GM12878 (cell line): ENCODE measurements around the gene STARD3. TPM values are rescaled to one million over a fixed set of nuclear protein-coding genes. Genes with fewer than 3 reads are reported as not detected.

Source experiments
- ATAC-seq: fragments of 200-7000 bp; cut with Tn5 transposase; 3 replicates; pipeline ENCODE4 v1.9.1; 2020; ENCODE audit warnings: mild to moderate bottlenecking, moderate library complexity
- BruUV-seq: library from RNA; stranded (reverse); fragments of 400-500 nt; replicated peaks from 2 replicates; lab custom pipeline; 2021; lab: Mats Ljungman, UMichigan
- CTCF ChIA-PET: fragments of 300-600 bp; sonication (Branson Sonifier 250); formaldehyde crosslinking; extraction: SDS; loops from one replicate; lab custom pipeline; 2021; ENCODE audit warnings: inconsistent platforms; lab: Yijun Ruan, JAX
- POLR2A ChIA-PET: fragments of 350-600 bp; formaldehyde crosslinking; extraction: SDS; loops from one replicate; lab custom pipeline; 2021; ENCODE audit warnings: inconsistent platforms; lab: Charles Lee
- RAD21 ChIA-PET: fragments of 300-600 bp; sonication (Branson Sonifier 250); formaldehyde crosslinking; loops from one replicate; lab custom pipeline; 2023; ENCODE audit warnings: antibody characterized with exemption; ENCODE audit not compliant: unreplicated experiment; lab: Charles Lee
- SMC1A ChIA-PET: fragments of 300-600 bp; sonication (Branson Sonifier 250); formaldehyde crosslinking; loops from one replicate; lab custom pipeline; 2023; ENCODE audit not compliant: unreplicated experiment, uncharacterized antibody; lab: Charles Lee
- DNase-seq: peaks from one replicate; pipeline ENCODE4 v3.0.0-alpha.2; 2011; ENCODE audit warnings: low read depth, low spot score
- FAIRE-seq: peaks from 3 replicates; lab custom pipeline; 2011; peaks lifted over from hg19 to GRCh38; lab: Jason Lieb, UNC
- H2AFZ ChIP-seq: 2 replicates; pipeline ENCODE4 v1.6.0; 2011; ENCODE audit warnings: low read depth, low read length, control low read depth; ENCODE audit not compliant: control insufficient read depth
- H3K27ac ChIP-seq: 2 replicates; pipeline ENCODE4 v1.5.1; 2011; ENCODE audit warnings: control low read depth; ENCODE audit not compliant: control insufficient read depth, insufficient read depth
- H3K27me3 ChIP-seq, 2 experiments: replicated peaks in 1 of 2; 2 replicates each; pipeline versions ENCODE4 v1.6.0 to v1.6.1; 2011; ENCODE audit warnings: low read length in 1 of 2; ENCODE audit not compliant: control insufficient read depth in 2 of 2, insufficient read depth in 2 of 2
- H3K36me3 ChIP-seq, 2 experiments: 2 replicates each; pipeline ENCODE4 v1.5.1; 2011; ENCODE audit warnings: low read length in 1 of 2; ENCODE audit not compliant: control insufficient read depth in 2 of 2, insufficient read depth in 2 of 2
- H3K4me1 ChIP-seq: 2 replicates; pipeline ENCODE4 v1.6.1; 2011; ENCODE audit warnings: mild to moderate bottlenecking, low read length, moderate library complexity, mixed read lengths; ENCODE audit not compliant: control insufficient read depth, insufficient read depth
- H3K4me2 ChIP-seq: 2 replicates; pipeline ENCODE4 v1.6.0; 2011; ENCODE audit warnings: control low read depth; ENCODE audit not compliant: control insufficient read depth, insufficient read depth
- H3K4me3 ChIP-seq: fragments of 200-600 bp; sonication (generic); 2 replicates; pipeline ENCODE4 v1.5.1; 2016
- H3K79me2 ChIP-seq: 2 replicates; pipeline ENCODE4 v1.6.0; 2011; ENCODE audit warnings: low read length; ENCODE audit not compliant: control insufficient read depth, insufficient read depth
- H3K9ac ChIP-seq: 2 replicates; pipeline ENCODE4 v1.8.0; 2011; ENCODE audit warnings: low read length, control low read depth, mixed read lengths; ENCODE audit not compliant: control insufficient read depth, insufficient read depth
- H3K9me3 ChIP-seq: replicated peaks from 3 replicates; pipeline ENCODE4 v1.5.1; 2011; ENCODE audit warnings: mild to moderate bottlenecking, low read length; ENCODE audit not compliant: control insufficient read depth, insufficient read depth
- H4K20me1 ChIP-seq: 2 replicates; pipeline ENCODE4 v1.6.0; 2011; ENCODE audit not compliant: control insufficient read depth, insufficient read depth
- CEBPZ ChIP-seq: fragments of 150-350 bp; IDR thresholded peaks from 2 replicates; pipeline ENCODE4 v1.6.1; 2016; ENCODE audit warnings: low read depth, low read length
- ETV6 ChIP-seq, 2 experiments: fragments of 450-650 bp in 1 of 2; IDR thresholded peaks in 1 of 2; conservative IDR thresholded peaks in 1 of 2; 2 replicates each; pipeline ENCODE4 v1.6.1; 2014; ENCODE audit warnings: antibody characterized with exemption in 1 of 2, borderline replicate concordance in 1 of 2, low read depth in 1 of 2, mild to moderate bottlenecking in 1 of 2, moderate library complexity in 1 of 2
- GABPA ChIP-seq: IDR thresholded peaks from 2 replicates; pipeline ENCODE4 v1.6.1; 2014; ENCODE audit warnings: antibody characterized with exemption, low read depth, mild to moderate bottlenecking, inconsistent platforms
- IKZF2 ChIP-seq, 2 experiments: fragments of 450-650 bp; IDR thresholded peaks; 2 replicates each; pipeline ENCODE4 v1.6.1; 2017; ENCODE audit warnings: mild to moderate bottlenecking in 2 of 2, moderate library complexity in 2 of 2
- JUNB ChIP-seq: IDR thresholded peaks from 2 replicates; pipeline ENCODE4 v1.6.1; 2016; ENCODE audit warnings: antibody characterized with exemption, mild to moderate bottlenecking
- LARP7 ChIP-seq: fragments of 450-650 bp; IDR thresholded peaks from 2 replicates; pipeline ENCODE4 v1.6.1; 2017; ENCODE audit warnings: mild to moderate bottlenecking
- MXI1 ChIP-seq: fragments of 150-350 bp; IDR thresholded peaks from 2 replicates; pipeline ENCODE4 v1.6.1; 2011; ENCODE audit warnings: low read depth, mild to moderate bottlenecking, inconsistent platforms, low read length, improper control_type of control experiment
- POLR2A ChIP-seq: IDR thresholded peaks from 2 replicates; pipeline ENCODE4 v1.6.1; 2011; ENCODE audit warnings: low read depth, mild to moderate bottlenecking, low read length
- POLR2AphosphoS5 ChIP-seq: IDR thresholded peaks from 2 replicates; pipeline ENCODE4 v1.6.1; 2011; ENCODE audit warnings: mild to moderate bottlenecking, low read length, inconsistent platforms
- RFX5 ChIP-seq: IDR thresholded peaks from 2 replicates; pipeline ENCODE4 v1.6.1; 2011; ENCODE audit warnings: low read depth, low read length, improper control_type of control experiment
- SP1 ChIP-seq: IDR thresholded peaks from one replicate; pipeline ENCODE4 v1.6.1; 2011; ENCODE audit warnings: low read depth, low read length
- ZNF217 ChIP-seq: fragments of 450-650 bp; IDR thresholded peaks from 2 replicates; pipeline ENCODE4 v1.6.1; 2017; ENCODE audit warnings: antibody characterized with exemption, mild to moderate bottlenecking
- ZSCAN29 ChIP-seq: fragments of 450-650 bp; IDR thresholded peaks from 2 replicates; pipeline ENCODE4 v1.6.1; 2017; ENCODE audit warnings: mild to moderate bottlenecking, moderate library complexity
- WGBS: methylation state at CpG from one replicate; pipeline ENCODE4 v1.1.6; 2016; ENCODE audit warnings: low lambda C conversion rate; ENCODE audit not compliant: insufficient replicate concordance, insufficient coverage; ENCODE audit errors: missing lambda C conversion rate; 5-methylcytosine and 5-hydroxymethylcytosine counted together
- in situ Hi-C: fragments of 300-500 bp; cut with MboI; formaldehyde crosslinking; loops from 9 replicates; pipeline ENCODE4 v1.14.3; 2018; ENCODE audit warnings: mixed read lengths
- intact Hi-C: fragments of 100-400 bp; cut with micrococcal nuclease; formaldehyde crosslinking; loops from one replicate; pipeline ENCODE4 v1.14.2; 2022; ENCODE audit not compliant: unreplicated experiment
- polyA plus RNA-seq, 11 experiments: library from polyadenylated mRNA; depleted of rRNA in 4 of 11; unstranded in 6 of 11; stranded (reverse) in 5 of 11; fragments of >200 nt; fragmentation: Nextera tagmentation in 4 of 11; fragmentation: Illumina TruSeq in 1 of 11; extraction: Ambion mirVana in 4 of 11; extraction: Trizol in 1 of 11; gene quantifications; 1 replicate in 1 of 11; 2 replicates in 10 of 11; pipeline versions ENCODE4 v1.2.1 to v1.2.3, GENCODE V29; 2011 to 2016; ENCODE audit warnings: inconsistent platforms in 2 of 11, missing spikeins in 2 of 11, low read depth in 1 of 11
- total RNA-seq, 4 experiments: library from RNA; depleted of rRNA in 3 of 4; stranded (reverse); fragments of >200 nt in 3 of 4; fragmentation: Illumina TruSeq in 1 of 4; extraction: Trizol in 1 of 4; gene quantifications; 2 replicates each; pipeline versions ENCODE4 v1.2.1 to v1.2.3, GENCODE V29; 2013 to 2021

The STARD3 gene
- total and polyA plus RNA-seq, 10 of the 15 experiments (the other 5 are each of a cell fraction or from before 2014, with no cell fraction given), result 0.08 to 62.7 (median 27.5) TPM

DNA sequence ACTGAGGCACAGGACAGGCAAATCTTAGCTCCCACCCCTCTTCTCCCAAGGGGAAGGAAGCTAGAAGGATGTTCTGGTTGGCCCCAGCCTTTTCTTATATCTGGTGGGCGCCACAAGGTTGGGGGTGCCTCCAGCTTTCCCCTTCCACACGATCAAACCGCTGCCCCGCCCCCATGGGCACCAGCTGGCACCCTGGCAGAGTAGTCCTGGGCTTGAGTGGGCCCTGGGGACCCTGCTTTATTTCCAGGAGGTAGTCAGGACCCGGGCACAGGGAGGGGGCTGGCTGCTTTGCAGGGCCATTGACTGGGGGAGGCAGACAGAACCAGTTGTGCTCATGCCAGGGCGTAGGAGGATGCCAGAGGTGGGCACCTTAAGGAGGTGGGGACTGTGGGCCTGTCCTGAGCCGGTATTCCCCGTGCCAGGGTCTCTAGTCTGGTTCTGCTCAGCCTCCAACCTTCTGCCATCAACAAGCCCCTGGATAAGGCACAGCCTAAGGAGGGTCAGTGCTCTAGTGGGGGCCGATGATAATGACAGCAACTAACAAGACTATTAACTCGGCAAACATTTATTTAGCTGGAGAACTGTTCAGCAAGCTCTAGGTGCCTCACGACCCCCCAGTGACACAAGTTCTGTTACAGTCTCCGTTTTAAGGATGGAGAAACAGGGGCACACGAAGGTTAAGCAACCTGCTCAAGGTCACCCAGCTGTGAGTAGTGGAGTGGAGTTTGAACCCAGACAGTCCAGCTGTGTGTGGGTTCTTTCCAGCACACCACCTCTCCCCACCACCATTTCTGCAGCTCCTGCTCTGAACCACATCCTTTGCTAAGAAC, 17.8 kb upstream of the STARD3 start (continued):
- TF ChIP-seq CEBPZ, result no peak

- RAD21 ChIA-PET, result interaction anchor here (1.0 to 5.6 kb wide), 3 partner anchors 69 to 407 kb away, joined by 4 to 54 read pairs (median 12); partner anchors contain the start of gene MIEN1
- Histone ChIP-seq H3K4me3 (no peak overlapping the region), H3K27ac (no peak overlapping the region), H2AFZ (no peak overlapping the region), H4K20me1 (no peaks in the 10 kb centered on the region), H3K9me3 (no peaks in the 10 kb centered on the region), H3K9ac (no peak overlapping the region), H3K4me1 (peaks cover 5% of the 10 kb centered on the region), H3K36me3 (no peaks in the 10 kb centered on the region), H3K27me3 (no peaks in the 10 kb centered on the region; a peak in 2 of 4 replicates), H3K4me2 (no peak overlapping the region), H3K79me2 (no peaks in the 10 kb centered on the region)
- WGBS, result 18% methylated on average over 1 of the region's 1 CpG
- SMC1A ChIA-PET, result interaction anchor here (0.8 to 2.3 kb wide), 6 partner anchors 15 to 361 kb away, joined by 3 to 10 read pairs (median 4); partner anchors contain the start of gene PSMD3
- POLR2A ChIA-PET, result no interaction called here
- FAIRE-seq (no peak), DNase-seq (no peak), ATAC-seq (no peak)
- BruUV-seq, result no TSS peak
- in situ Hi-C loops (loop anchor here (5.0 kb wide), 2 partner anchors 133 to 363 kb away; partner anchors contain the start of gene PSMD3), intact Hi-C loops (loop anchor here (5.0 kb wide), 3 partner anchors 113 to 408 kb away; partner anchors contain the start of genes IKZF3 and MIEN1)
- CTCF ChIA-PET, result interaction anchor here (0.6 to 8.9 kb wide), 13 partner anchors 17 to 407 kb away, joined by 3 to 225 read pairs (median 12); partner anchors contain the start of genes IKZF3, MIEN1, PGAP3 and PNMT
- TF ChIP-seq POLR2A (no peak), SP1 (no peak), LARP7 (no peak), IKZF2 (IDR thresholded peaks at IDR 0.05) (no peak), RFX5 (no peak), GABPA (no peak), JUNB (no peak), ZSCAN29 (no peak), POLR2AphosphoS5 (no peak), MXI1 (no peak), ETV6 (conservative IDR thresholded peaks at IDR 0.05 in 1 of 2, IDR thresholded peaks at IDR 0.05 in 1 of 2; ENCODE audit: borderline replicate concordance in 1 of 2, low read depth in 1 of 2) (no peak), ZNF217 (no peak)
These were observed 17.2 kb upstream of the STARD3 start for GRCh38 chr17:39619786-39620101.
